ENCODE measurements around the gene COG8.

GRCh38 chr16:69307091-69307490 is 32.3 kb downstream of the COG8 start:
- TF ChIP-seq EZH2phosphoT487 (IDR thresholded peaks at IDR 0.05; ENCODE audit: insufficient read depth, low read depth) = no peak
- TF ChIP-seq EZH2 (IDR thresholded peaks at IDR 0.05; ENCODE audit: insufficient read depth, poor library complexity, severe bottlenecking) = no peak

All from GM23248 (cell line).